Mucosa of descending colon (tissue), 3 donors: ENCODE data around the gene ADGRV1. TPM values are rescaled to one million over a fixed set of nuclear protein-coding genes. Genes with fewer than 3 reads are reported as not detected.

ENCODE experiments used
- ATAC-seq: fragments of 200-7000 bp; cut with Tn5 transposase; one replicate; pipeline ENCODE4 v1.9.1; 2020; ENCODE audit warnings: mild to moderate bottlenecking, moderate library complexity
- DNase-seq, 3 donors: peaks; one replicate each; pipeline ENCODE4 v3.0.0-alpha.2; 2020
- H3K36me3 ChIP-seq: fragments of 200-600 bp; one replicate; pipeline ENCODE4 v1.8.0; 2021; ENCODE audit warnings: low read depth, mild to moderate bottlenecking
- H3K4me1 ChIP-seq: fragments of 200-600 bp; one replicate; pipeline ENCODE4 v1.8.0; 2021; ENCODE audit warnings: low read depth, mild to moderate bottlenecking
- H3K4me3 ChIP-seq: fragments of 200-600 bp; one replicate; pipeline ENCODE4 v1.8.0; 2021; ENCODE audit warnings: mild to moderate bottlenecking
- H3K9me3 ChIP-seq: fragments of 200-600 bp; one replicate; pipeline ENCODE4 v1.8.0; 2021; ENCODE audit warnings: mild to moderate bottlenecking
- intact Hi-C, 2 donors: fragments of 100-400 bp; cut with DNase I in 1 of 2; cut with micrococcal nuclease in 1 of 2; formaldehyde crosslinking; loops; one replicate each; pipeline versions ENCODE4 v1.11.0 to v1.11.1; 2022; cut with DNase I, micrococcal nuclease
- total RNA-seq, 3 donors: library from RNA; stranded (reverse); fragmentation: NEBNext Ultra II Directional in 2 of 3; extraction: Animal tissue kit (Norgen Biotek cat#: 25700) in 2 of 3; gene quantifications; one replicate each; pipeline versions ENCODE4 v1.2.1 to v1.2.4, GENCODE V29; 2021 to 2023
- TF ChIP-seq, protein P1 (sequence below): fragments of 200-600 bp; IDR thresholded peaks from one replicate; pipeline ENCODE4 v1.8.0; 2022; ENCODE audit warnings: antibody characterized with exemption, mild to moderate bottlenecking
- donor health status: DM: no; HTN: no; CAD: no; lungs with moderate emphysema.
- donor health status: DM: no; HTN: no; CAD: no.
- donor health status: DM: no; HTN: yes; CAD: no.

The ADGRV1 gene
- total RNA-seq, 3 donors from 2014 or later = 4.5 to 8.6 (median 6.1) TPM

DNA sequence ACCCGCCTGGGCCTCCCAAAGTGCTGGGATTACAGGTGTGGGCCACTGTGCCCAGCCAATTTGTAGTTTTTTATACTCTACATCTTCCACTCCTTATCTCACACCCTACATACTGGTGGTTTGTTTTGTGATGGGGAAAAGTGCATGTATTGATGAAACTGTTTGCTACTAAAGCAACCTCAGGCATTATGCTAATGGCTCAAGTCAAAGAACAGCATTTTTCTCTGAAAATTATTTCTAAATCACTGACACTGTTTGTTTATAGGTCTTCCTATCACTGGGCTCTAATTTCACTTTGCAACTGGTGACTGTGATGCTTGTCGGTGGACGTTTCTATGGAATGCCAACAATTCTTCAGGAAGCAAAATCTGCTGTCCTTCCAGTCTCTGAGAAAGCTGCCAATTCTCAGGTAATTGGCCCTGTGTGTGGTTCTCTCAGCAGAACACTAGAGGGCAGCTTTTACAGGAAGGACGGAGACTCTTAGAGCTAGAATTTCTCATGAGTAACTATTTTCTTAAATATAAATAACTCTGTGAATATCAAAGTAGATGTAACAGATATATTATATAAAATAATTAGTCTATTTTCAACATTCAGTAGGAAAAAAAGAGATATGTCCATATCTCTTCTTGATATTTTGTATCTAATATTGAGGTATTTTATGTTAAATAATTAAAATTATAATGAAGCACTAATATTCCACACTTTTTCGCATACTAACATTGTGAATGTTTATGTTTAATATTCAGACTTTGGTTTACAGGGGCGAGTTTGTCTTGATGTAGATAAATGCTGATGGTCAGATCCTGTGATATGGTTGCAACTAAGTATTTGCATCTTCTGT is 244.1 kb downstream of the ADGRV1 start:
- no peaks in the 10 kb centered on the region for H3K9me3 ChIP-seq
- DNase-seq (peak in 1 of 3 donors; percentile 34), ATAC-seq (peak; percentile 73)
- TF ChIP-seq, protein P1, sequence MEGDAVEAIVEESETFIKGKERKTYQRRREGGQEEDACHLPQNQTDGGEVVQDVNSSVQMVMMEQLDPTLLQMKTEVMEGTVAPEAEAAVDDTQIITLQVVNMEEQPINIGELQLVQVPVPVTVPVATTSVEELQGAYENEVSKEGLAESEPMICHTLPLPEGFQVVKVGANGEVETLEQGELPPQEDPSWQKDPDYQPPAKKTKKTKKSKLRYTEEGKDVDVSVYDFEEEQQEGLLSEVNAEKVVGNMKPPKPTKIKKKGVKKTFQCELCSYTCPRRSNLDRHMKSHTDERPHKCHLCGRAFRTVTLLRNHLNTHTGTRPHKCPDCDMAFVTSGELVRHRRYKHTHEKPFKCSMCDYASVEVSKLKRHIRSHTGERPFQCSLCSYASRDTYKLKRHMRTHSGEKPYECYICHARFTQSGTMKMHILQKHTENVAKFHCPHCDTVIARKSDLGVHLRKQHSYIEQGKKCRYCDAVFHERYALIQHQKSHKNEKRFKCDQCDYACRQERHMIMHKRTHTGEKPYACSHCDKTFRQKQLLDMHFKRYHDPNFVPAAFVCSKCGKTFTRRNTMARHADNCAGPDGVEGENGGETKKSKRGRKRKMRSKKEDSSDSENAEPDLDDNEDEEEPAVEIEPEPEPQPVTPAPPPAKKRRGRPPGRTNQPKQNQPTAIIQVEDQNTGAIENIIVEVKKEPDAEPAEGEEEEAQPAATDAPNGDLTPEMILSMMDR = peak; percentile 52
- H3K4me1 ChIP-seq = no peaks in the 10 kb centered on the region
- no peaks in the 10 kb centered on the region for H3K36me3 ChIP-seq
- intact Hi-C loops = no loop called here
- H3K4me3 ChIP-seq = no peak overlapping the region

DNA sequence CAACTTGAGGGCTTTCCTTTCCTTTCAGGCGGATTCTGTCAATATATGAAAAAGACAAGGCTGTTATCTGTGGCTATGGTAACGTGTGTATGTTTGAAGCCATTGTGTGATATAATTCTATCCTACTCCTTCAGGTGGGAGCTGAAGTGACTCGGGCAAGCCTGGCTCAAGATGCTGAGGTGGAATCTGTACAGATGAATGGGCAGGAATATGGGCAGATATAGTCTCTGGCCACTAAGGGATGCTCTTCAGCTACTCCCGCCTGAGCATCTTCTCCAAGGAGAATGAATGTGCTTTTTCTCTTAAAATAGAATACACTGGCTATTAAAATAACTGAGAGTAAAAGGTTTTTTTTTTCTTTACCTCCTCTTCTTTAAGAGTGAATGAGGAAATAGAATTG is 244.8 kb downstream of the ADGRV1 start:
- intact Hi-C loops = no loop called here
- TF ChIP-seq, protein P1 = no peak
- Histone ChIP-seq H3K4me3 (no peak overlapping the region), H3K9me3 (no peaks in the 10 kb centered on the region), H3K4me1 (no peaks in the 10 kb centered on the region), H3K36me3 (no peaks in the 10 kb centered on the region)
- DNase-seq = no peak
- no peak for ATAC-seq

DNA sequence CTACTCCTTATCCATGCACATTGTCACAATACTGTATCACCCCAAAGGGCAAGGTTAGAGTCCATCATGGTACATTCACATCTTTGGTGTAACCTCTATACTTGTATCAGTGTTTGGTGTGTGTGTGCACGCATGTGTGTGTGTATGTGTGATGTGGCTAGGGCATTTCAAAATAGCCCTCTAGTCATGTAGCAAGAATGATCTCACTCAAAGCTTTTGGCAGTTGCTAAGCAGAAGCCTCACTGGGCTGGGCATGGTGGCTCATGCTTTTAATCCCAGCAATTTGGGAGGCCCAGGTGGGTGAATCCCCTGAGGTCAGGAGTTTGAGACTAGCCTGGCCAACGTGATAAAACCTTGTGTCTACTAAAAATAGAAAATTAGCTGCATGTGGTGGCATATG is 245.3 kb downstream of the ADGRV1 start:
- intact Hi-C loops = no loop called here
- no peaks in the 10 kb centered on the region for H3K9me3 ChIP-seq
- H3K36me3 ChIP-seq = no peaks in the 10 kb centered on the region
- TF ChIP-seq, protein P1 = no peak
- no peaks in the 10 kb centered on the region for H3K4me1 ChIP-seq
- H3K4me3 ChIP-seq = no peak overlapping the region
- DNase-seq (no peak), ATAC-seq (no peak)

DNA sequence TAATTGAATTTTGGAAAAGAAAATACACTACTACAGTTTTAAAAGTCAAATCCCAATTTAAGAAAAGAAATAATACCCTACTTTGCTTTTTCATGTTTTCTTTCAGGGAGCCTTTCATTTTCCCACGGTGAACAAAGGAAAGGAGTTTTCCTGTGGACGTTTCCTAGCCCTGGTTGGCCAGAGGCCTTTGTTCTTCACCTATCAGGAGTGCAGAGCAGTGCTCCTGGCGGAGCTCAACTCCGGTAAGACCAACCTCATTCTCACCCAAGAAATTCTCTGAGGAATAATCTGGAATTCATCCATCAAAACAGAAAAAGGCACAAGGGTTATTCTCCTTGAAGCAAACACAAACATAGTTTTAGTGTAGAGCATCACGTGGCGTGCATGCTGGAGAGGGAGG is 248.9 kb downstream of the ADGRV1 start:
- Histone ChIP-seq H3K4me1 (no peaks in the 10 kb centered on the region), H3K9me3 (no peaks in the 10 kb centered on the region), H3K36me3 (no peaks in the 10 kb centered on the region), H3K4me3 (no peak overlapping the region)
- intact Hi-C loops = no loop called here
- DNase-seq = no peak
- TF ChIP-seq, protein P1 = no peak
- ATAC-seq = no peak

DNA sequence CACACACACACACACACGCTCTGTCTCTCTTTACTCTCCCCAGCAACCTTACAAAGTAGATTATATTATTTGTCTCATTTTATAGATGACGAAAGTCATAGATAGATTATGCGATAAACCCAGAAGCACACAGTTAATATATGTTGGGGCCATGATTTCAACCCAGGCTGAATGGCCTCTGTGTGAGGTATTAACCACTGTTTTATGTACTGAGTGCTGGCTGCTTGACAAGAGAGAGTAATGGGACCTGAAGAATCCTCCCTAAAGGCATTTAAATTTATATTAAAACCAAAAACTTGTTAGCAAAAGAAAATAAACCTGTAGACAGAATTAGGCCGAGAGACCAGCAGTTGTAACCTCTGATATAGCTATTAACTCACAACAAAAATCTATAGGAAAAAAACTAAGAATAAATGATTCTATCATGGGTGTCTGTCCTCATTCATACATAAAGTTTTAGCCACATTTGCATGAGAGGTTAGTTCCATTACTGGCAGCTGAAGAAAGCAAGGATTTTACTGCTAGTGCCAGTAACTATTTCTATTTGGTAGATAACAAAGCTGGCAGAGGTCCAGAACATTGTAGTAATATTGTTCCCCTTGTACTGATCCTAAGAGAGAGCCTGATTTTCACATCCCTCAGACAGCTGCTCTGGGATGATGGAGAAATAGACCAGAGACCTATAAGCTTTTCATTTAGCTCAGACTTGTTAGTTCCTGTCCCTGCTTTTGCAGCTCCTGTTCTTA is 250.9 kb downstream of the ADGRV1 start:
- TF ChIP-seq, protein P1 = no peak
- intact Hi-C loops = no loop called here
- Histone ChIP-seq H3K36me3 (no peaks in the 10 kb centered on the region), H3K4me3 (no peak overlapping the region), H3K4me1 (no peaks in the 10 kb centered on the region), H3K9me3 (no peaks in the 10 kb centered on the region)
- ATAC-seq = no peak
- DNase-seq = no peak
